ENCODE results near the gene GRB10. TPM values are rescaled to one million over a fixed set of nuclear protein-coding genes. Genes with fewer than 3 reads are reported as not detected.

Gene GRB10
- polyA plus RNA-seq, 3 donors: 1.3 to 3.1 (median 1.5) TPM

- Histone ChIP-seq H2AFZ (ENCODE audit: insufficient read depth, low read depth, low read length, poor library complexity, severe bottlenecking) (no peak overlapping the region), H4K20me1 (ENCODE audit: insufficient read depth, low read length) (no peaks in the 10 kb centered on the region), H3K36me3 (replicated peaks in 1 of 2; ENCODE audit: control insufficient read depth in 1 of 2, insufficient read depth in 2 of 2, low read length in 2 of 2) (no peaks in the 10 kb centered on the region), H3K9me3 (replicated peaks in 1 of 2; ENCODE audit: control insufficient read depth in 1 of 2, insufficient read depth in 1 of 2, low read length in 2 of 2) (no peaks in the 10 kb centered on the region), H3K27ac (ENCODE audit: low read depth in 1 of 2, low read length in 2 of 2) (no peak overlapping the region), H3K9ac (ENCODE audit: insufficient read depth, low read length, poor library complexity, severe bottlenecking) (no peak overlapping the region), H3K4me1 (ENCODE audit: control insufficient read depth in 1 of 2, insufficient read depth in 2 of 2, low read length in 2 of 2) (peaks cover 8 to 9% of the 10 kb centered on the region in 2 donors), H3K4me2 (replicated peaks; ENCODE audit: extremely low read depth, low read length, poor library complexity, severe bottlenecking) (no peak overlapping the region), H3K4me3 (replicated peaks in 1 of 3; ENCODE audit: low read depth in 2 of 3, low read length in 3 of 3) (no peak overlapping the region), H3K27me3 (ENCODE audit: control insufficient read depth in 2 of 2, insufficient read depth in 2 of 2, low read length in 2 of 2) (no peaks in the 10 kb centered on the region), H3K79me2 (ENCODE audit: insufficient read depth, low read length) (no peaks in the 10 kb centered on the region)
- Mint-ChIP-seq H3K9me3 (peaks cover 0 to 5% (median 4%) of the 10 kb centered on the region in 7 donors), H3K27ac (no peak overlapping the region), H3K4me1 (peaks cover 29% of the 10 kb centered on the region), H3K4me3 (no peak overlapping the region), H3K36me3 (no peaks in the 10 kb centered on the region), H3K27me3 (ENCODE audit: low read depth in 3 of 3) (no peaks in the 10 kb centered on the region)
- intact Hi-C loops (cut with micrococcal nuclease): no loop called here
- WGBS (ENCODE audit: insufficient coverage): 100% methylated on average over 1 of the region's 4 CpGs
- DNase-seq: no peak
- TF ChIP-seq CTCF (IDR thresholded peaks at IDR 0.05): no peak
Measured at GRCh38 chr7:50742401-50742800, 40.3 kb downstream of the GRB10 start.

GRCh38 chr7:50739744-50740435 is 42.8 kb downstream of the GRB10 start:
- Histone ChIP-seq H4K20me1 (ENCODE audit: insufficient read depth, low read length) (no peaks in the 10 kb centered on the region), H3K4me3 (replicated peaks in 1 of 3; ENCODE audit: low read depth in 2 of 3, low read length in 3 of 3) (peak overlapping the region in 1 of 3 experiments; percentile 4)

More at GRCh38 chr7:50739744-50740435, 42.8 kb downstream of the GRB10 start:
- peak overlapping the region; percentile 10 to 65 for H3K4me3 Mint-ChIP-seq
- H3K27ac Mint-ChIP-seq: peak overlapping the region in 1 of 7 donors; percentile 48
- Histone ChIP-seq H3K4me2 (replicated peaks; ENCODE audit: extremely low read depth, low read length, poor library complexity, severe bottlenecking) (peak overlapping the region; percentile 24), H3K79me2 (ENCODE audit: insufficient read depth, low read length) (no peaks in the 10 kb centered on the region), H3K9me3 (replicated peaks in 1 of 2; ENCODE audit: control insufficient read depth in 1 of 2, insufficient read depth in 1 of 2, low read length in 2 of 2) (peaks cover 5 to 9% of the 10 kb centered on the region in 2 donors), H3K36me3 (replicated peaks in 1 of 2; ENCODE audit: control insufficient read depth in 1 of 2, insufficient read depth in 2 of 2, low read length in 2 of 2) (no peaks in the 10 kb centered on the region), H3K27me3 (ENCODE audit: control insufficient read depth in 2 of 2, insufficient read depth in 2 of 2, low read length in 2 of 2) (no peaks in the 10 kb centered on the region), H2AFZ (ENCODE audit: insufficient read depth, low read depth, low read length, poor library complexity, severe bottlenecking) (peak overlapping the region; percentile 7), H3K9ac (ENCODE audit: insufficient read depth, low read length, poor library complexity, severe bottlenecking) (no peak overlapping the region), H3K4me1 (ENCODE audit: control insufficient read depth in 1 of 2, insufficient read depth in 2 of 2, low read length in 2 of 2) (peaks cover 8 to 9% of the 10 kb centered on the region in 2 donors), H3K27ac (ENCODE audit: low read depth in 1 of 2, low read length in 2 of 2) (no peak overlapping the region)
- WGBS (ENCODE audit: insufficient coverage): 0% methylated on average over 3 of the region's 7 CpGs
- TF ChIP-seq CTCF (IDR thresholded peaks at IDR 0.05): no peak
- no peaks in the 10 kb centered on the region for H3K27me3 Mint-ChIP-seq (ENCODE audit: low read depth in 3 of 3)
- H3K9me3 Mint-ChIP-seq: peaks cover 6 to 18% (median 12%) of the 10 kb centered on the region in 7 donors
- peaks cover 23% of the 10 kb centered on the region for H3K4me1 Mint-ChIP-seq
- intact Hi-C loops (cut with micrococcal nuclease): no loop called here
- DNase-seq: no peak
- H3K36me3 Mint-ChIP-seq: no peaks in the 10 kb centered on the region

Data from CD14-positive monocyte (primary cell).